Glutamatergic neuron (in vitro differentiated cells): ENCODE results near the gene BPIFB6. TPM values are rescaled to one million over a fixed set of nuclear protein-coding genes. Genes with fewer than 3 reads are reported as not detected.

ENCODE experiments used
- DNase-seq: peaks from one replicate; pipeline ENCODE4 v3.0.0; 2022
- H3K27ac Mint-ChIP-seq: one replicate; pipeline ENCODE4 v1.8.0; 2020; ENCODE audit warnings: mild to moderate bottlenecking, mixed read lengths, inconsistent platforms; ENCODE audit not compliant: unreplicated experiment
- H3K27me3 Mint-ChIP-seq: one replicate; pipeline ENCODE4 v1.8.0; 2020; ENCODE audit warnings: mild to moderate bottlenecking, moderate library complexity, mixed read lengths, inconsistent platforms; ENCODE audit not compliant: unreplicated experiment
- H3K36me3 Mint-ChIP-seq: one replicate; pipeline ENCODE4 v1.8.0; 2020; ENCODE audit warnings: mild to moderate bottlenecking, mixed read lengths, inconsistent platforms; ENCODE audit not compliant: unreplicated experiment
- H3K4me1 Mint-ChIP-seq: one replicate; pipeline ENCODE4 v1.8.0; 2020; ENCODE audit warnings: mild to moderate bottlenecking, low read depth, mixed read lengths, inconsistent platforms; ENCODE audit not compliant: unreplicated experiment
- H3K4me3 Mint-ChIP-seq: one replicate; pipeline ENCODE4 v1.8.0; 2020; ENCODE audit warnings: mild to moderate bottlenecking, mixed read lengths, inconsistent platforms; ENCODE audit not compliant: unreplicated experiment
- H3K9me3 Mint-ChIP-seq: one replicate; pipeline ENCODE4 v1.8.0; 2020; ENCODE audit warnings: mild to moderate bottlenecking, moderate library complexity, mixed read lengths, inconsistent platforms; ENCODE audit not compliant: unreplicated experiment
- CTCF ChIP-seq: fragments of 200-600 bp; sonication (generic); IDR thresholded peaks from one replicate; pipeline ENCODE4 v1.5.0; 2021; ENCODE audit not compliant: partially characterized antibody, unreplicated experiment
- total RNA-seq: library from RNA; stranded (reverse); fragmentation: NEBNext Ultra II Directional; extraction: Animal tissue kit (Norgen Biotek cat#: 25700); gene quantifications from one replicate; pipeline ENCODE4 v1.2.1, GENCODE V29; 2021; ENCODE audit not compliant: unreplicated experiment

BPIFB6 gene
- total RNA-seq, 1 donor from 2014 or later, result not detected

- H3K36me3 Mint-ChIP-seq, result no peaks in the 10 kb centered on the region
Measured at GRCh38 chr20:33005132-33005566, 26.3 kb upstream of the BPIFB6 start.

DNA sequence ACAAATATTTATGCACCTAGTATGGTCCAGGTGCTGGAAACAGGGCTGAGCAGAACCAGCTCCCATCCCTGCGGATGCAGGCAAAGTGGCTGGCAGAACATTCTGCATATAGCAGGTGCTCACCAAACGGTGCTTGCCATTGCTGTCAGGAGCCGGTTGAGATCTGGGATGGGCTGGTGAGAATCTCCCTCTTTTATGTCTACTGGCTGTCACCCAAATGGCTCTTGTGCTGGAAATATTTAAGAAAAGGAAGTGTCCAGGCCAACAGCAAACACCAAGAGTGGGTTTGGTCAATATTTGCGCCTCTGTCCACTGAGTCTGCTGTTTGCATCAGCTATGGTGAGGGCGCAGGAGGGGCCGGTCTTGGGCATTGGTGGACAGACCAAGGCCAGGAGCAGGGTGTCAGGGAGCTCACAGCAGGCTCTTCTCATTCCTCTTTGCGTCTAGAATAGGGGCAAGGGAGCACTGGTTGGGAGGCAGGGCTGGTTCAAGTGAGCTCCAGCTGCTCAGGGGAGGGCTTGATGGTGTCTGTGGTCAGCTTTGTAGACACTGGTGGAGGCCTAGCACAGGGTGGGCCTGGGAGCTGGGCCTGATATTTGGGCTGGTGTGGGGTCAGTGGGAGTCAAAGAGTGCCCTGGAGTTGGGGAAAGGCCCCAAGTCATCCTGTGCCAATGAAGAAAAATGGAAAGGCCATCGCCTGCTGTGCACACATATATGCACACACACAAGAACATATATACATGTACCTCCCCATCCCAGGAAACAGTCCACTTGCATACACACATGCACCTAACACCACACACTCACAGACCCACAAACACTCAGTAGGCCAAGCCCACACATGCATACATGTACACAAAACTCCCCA, 25.3 kb upstream of the BPIFB6 start:
- H3K4me3 Mint-ChIP-seq, result no peak overlapping the region
- no peaks in the 10 kb centered on the region for H3K4me1 Mint-ChIP-seq
- DNase-seq, result no peak
- no peak for TF ChIP-seq CTCF
- H3K27ac Mint-ChIP-seq, result no peak overlapping the region
- H3K27me3 Mint-ChIP-seq, result peaks cover 1% of the 10 kb centered on the region
- peaks cover 4% of the 10 kb centered on the region for H3K9me3 Mint-ChIP-seq
- H3K36me3 Mint-ChIP-seq, result no peaks in the 10 kb centered on the region

More at GRCh38 chr20:33005132-33005566, 26.3 kb upstream of the BPIFB6 start:
- no peak overlapping the region for H3K4me3 Mint-ChIP-seq
- peaks cover 4% of the 10 kb centered on the region for H3K9me3 Mint-ChIP-seq
- DNase-seq, result no peak
- peak; percentile 84 for TF ChIP-seq CTCF
- H3K4me1 Mint-ChIP-seq, result no peaks in the 10 kb centered on the region
- no peak overlapping the region for H3K27ac Mint-ChIP-seq
- peaks cover 1% of the 10 kb centered on the region for H3K27me3 Mint-ChIP-seq

- TF ChIP-seq CTCF, result no peak
- Mint-ChIP-seq H3K27ac (no peak overlapping the region), H3K27me3 (no peaks in the 10 kb centered on the region), H3K4me1 (no peaks in the 10 kb centered on the region), H3K36me3 (no peaks in the 10 kb centered on the region), H3K4me3 (no peak overlapping the region), H3K9me3 (peaks cover 6% of the 10 kb centered on the region)
- DNase-seq, result no peak
Measured at GRCh38 chr20:33006776-33007375, 24.6 kb upstream of the BPIFB6 start.

GRCh38 chr20:33007376-33008335, 23.8 kb upstream of the BPIFB6 start, which contains the start of gene BPIFB2:
TSS of gene BPIFB2 (plus strand) at chr20:33007704. CDS start at chr20:33008575, 871 bp downstream.
- no peak for TF ChIP-seq CTCF

More at GRCh38 chr20:33007376-33008335, 23.8 kb upstream of the BPIFB6 start, which contains the start of gene BPIFB2:
- Mint-ChIP-seq H3K4me3 (no peak within 1 kb of the TSS), H3K27me3 (peaks cover 2% of the 10 kb centered on the region), H3K36me3 (no peaks in the 10 kb centered on the region), H3K27ac (no peak within 1 kb of the TSS), H3K9me3 (peaks cover 8% of the 10 kb centered on the region), H3K4me1 (no peaks in the 10 kb centered on the region)
- no peak for DNase-seq
